DND-41 (cell line): Measurements from ENCODE around the gene ARMC3.

Source experiments
- ATAC-seq: fragments of 200-7000 bp; cut with Tn5 transposase; 3 replicates; pipeline ENCODE4 v1.9.1; 2021; ENCODE audit warnings: low read depth; ENCODE audit not compliant: insufficient read depth
- DNase-seq: peaks from one replicate; pipeline ENCODE4 v3.0.0-alpha.2; 2020
- H2AFZ ChIP-seq: 2 replicates; pipeline ENCODE4 v1.6.0; 2012; ENCODE audit warnings: low read depth, low read length
- H3K27ac ChIP-seq: 2 replicates; pipeline ENCODE4 v1.5.1; 2012; ENCODE audit warnings: low read length, inconsistent platforms
- H3K27me3 ChIP-seq: fragments of 200-600 bp; sonication (generic); 2 replicates; pipeline ENCODE4 v1.6.0; 2012; ENCODE audit warnings: low read length, mild to moderate bottlenecking, inconsistent platforms; ENCODE audit not compliant: insufficient read depth, poor library complexity
- H3K36me3 ChIP-seq: 2 replicates; pipeline ENCODE4 v1.5.1; 2012; ENCODE audit warnings: low read length, inconsistent platforms; ENCODE audit not compliant: insufficient read depth
- H3K4me1 ChIP-seq: 2 replicates; pipeline ENCODE4 v1.5.1; 2012; ENCODE audit warnings: mild to moderate bottlenecking, low read length; ENCODE audit not compliant: insufficient read depth
- H3K4me2 ChIP-seq: 2 replicates; pipeline ENCODE4 v1.6.0; 2012; ENCODE audit warnings: mild to moderate bottlenecking, moderate library complexity, low read length, inconsistent platforms; ENCODE audit not compliant: insufficient read depth
- H3K4me3 ChIP-seq, 2 experiments: fragments of 200-600 bp in 1 of 2; shearing (Covaris generic) in 1 of 2; 2 replicates each; pipeline ENCODE4 v1.5.1; 2012 to 2016; ENCODE audit warnings: inconsistent platforms in 2 of 2, low read length in 2 of 2, mild to moderate bottlenecking in 2 of 2, low read depth in 1 of 2, moderate library complexity in 1 of 2
- H3K79me2 ChIP-seq: 2 replicates; pipeline ENCODE4 v1.6.0; 2012; ENCODE audit warnings: low read length, inconsistent platforms; ENCODE audit not compliant: insufficient read depth
- H3K9ac ChIP-seq: 2 replicates; pipeline ENCODE4 v1.6.0; 2012; ENCODE audit warnings: low read depth, mild to moderate bottlenecking, inconsistent platforms, low read length, moderate library complexity
- H3K9me3 ChIP-seq: 2 replicates; pipeline ENCODE4 v1.5.1; 2012; ENCODE audit warnings: low read length, moderate library complexity, mild to moderate bottlenecking, inconsistent platforms; ENCODE audit not compliant: insufficient read depth, severe bottlenecking
- H4K20me1 ChIP-seq: 2 replicates; pipeline ENCODE4 v1.6.0; 2012; ENCODE audit warnings: low read length; ENCODE audit not compliant: insufficient read depth
- EZH2 ChIP-seq: IDR thresholded peaks from 3 replicates; pipeline ENCODE4 v1.6.1; 2012; ENCODE audit warnings: borderline replicate concordance, low read depth, mild to moderate bottlenecking, moderate library complexity, low read length, inconsistent platforms; ENCODE audit not compliant: severe bottlenecking
- TF ChIP-seq, protein P1 (sequence below): IDR thresholded peaks from 2 replicates; pipeline ENCODE4 v1.5.1; 2012; ENCODE audit warnings: borderline replicate concordance, low read length, moderate library complexity, mild to moderate bottlenecking; ENCODE audit not compliant: poor library complexity, severe bottlenecking; ENCODE audit errors: extremely low read depth

The ARMC3 gene

DNA sequence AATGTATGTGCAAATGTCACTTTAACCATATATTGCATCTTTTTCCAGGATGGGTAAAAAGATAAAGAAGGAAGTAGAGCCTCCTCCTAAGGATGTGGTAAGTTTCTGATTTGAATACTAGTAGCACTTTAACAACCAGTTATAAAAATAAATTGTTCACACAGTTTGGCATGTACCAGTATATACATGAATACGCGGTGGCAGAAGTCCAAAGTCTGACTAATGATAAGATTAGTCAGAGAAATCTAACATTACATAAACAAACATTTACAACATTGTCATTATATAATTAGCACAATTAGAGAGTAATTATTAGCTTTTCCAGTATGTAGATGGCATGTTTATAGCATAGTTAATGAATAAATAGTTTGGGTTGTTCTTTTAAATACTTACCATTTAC lies 4.1 kb downstream of the ARMC3 start:
- H3K79me2 ChIP-seq = no peaks in the 10 kb centered on the region
- H3K4me1 ChIP-seq = no peaks in the 10 kb centered on the region
- H3K36me3 ChIP-seq = no peaks in the 10 kb centered on the region
- ATAC-seq (no peak), DNase-seq (no peak)
- no peaks in the 10 kb centered on the region for H3K9me3 ChIP-seq
- H3K27me3 ChIP-seq = no peaks in the 10 kb centered on the region
- H3K4me3 ChIP-seq = no peak overlapping the region
- H2AFZ ChIP-seq = no peak overlapping the region
- H3K4me2 ChIP-seq = no peak overlapping the region
- H4K20me1 ChIP-seq = no peaks in the 10 kb centered on the region
- H3K9ac ChIP-seq = no peak overlapping the region
- H3K27ac ChIP-seq = no peak overlapping the region
- TF ChIP-seq, protein P1, sequence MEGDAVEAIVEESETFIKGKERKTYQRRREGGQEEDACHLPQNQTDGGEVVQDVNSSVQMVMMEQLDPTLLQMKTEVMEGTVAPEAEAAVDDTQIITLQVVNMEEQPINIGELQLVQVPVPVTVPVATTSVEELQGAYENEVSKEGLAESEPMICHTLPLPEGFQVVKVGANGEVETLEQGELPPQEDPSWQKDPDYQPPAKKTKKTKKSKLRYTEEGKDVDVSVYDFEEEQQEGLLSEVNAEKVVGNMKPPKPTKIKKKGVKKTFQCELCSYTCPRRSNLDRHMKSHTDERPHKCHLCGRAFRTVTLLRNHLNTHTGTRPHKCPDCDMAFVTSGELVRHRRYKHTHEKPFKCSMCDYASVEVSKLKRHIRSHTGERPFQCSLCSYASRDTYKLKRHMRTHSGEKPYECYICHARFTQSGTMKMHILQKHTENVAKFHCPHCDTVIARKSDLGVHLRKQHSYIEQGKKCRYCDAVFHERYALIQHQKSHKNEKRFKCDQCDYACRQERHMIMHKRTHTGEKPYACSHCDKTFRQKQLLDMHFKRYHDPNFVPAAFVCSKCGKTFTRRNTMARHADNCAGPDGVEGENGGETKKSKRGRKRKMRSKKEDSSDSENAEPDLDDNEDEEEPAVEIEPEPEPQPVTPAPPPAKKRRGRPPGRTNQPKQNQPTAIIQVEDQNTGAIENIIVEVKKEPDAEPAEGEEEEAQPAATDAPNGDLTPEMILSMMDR = no peak
- no peak for TF ChIP-seq EZH2

DNA sequence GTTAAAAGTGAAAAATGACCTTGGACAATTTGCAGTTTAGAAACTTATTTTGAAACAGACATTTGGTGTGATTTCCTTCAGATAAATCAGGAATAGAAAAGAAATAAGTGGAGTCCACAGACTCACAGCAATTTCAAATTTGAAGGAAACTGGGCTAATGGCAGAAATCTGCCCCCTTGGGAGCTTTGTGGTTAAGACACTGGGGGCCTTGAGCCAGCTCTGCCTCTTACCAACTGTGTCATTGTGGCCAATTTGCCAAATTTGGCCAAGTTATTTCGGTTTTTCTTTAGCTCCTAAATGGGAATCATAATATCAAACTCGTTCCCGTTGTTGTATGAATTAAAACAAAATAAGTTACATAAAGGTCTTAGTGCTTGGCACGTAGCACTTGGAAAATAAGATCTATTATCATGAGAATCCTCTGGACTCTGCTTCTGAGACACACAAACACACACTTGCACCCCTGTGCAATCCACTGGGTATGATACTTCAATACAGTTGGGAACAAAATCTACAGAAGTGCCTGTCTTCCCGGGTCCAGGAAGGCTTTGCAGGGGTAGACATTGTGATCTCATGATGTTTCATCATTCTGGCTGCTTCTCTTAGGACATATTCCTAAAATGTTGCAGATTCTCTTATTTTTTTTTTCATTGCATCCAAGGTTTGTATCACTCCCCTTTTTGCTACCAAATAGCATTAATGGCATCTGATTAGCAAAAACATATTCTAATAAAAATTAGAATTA lies 4.9 kb downstream of the ARMC3 start:
- Histone ChIP-seq H3K4me2 (no peak overlapping the region), H3K4me1 (no peaks in the 10 kb centered on the region), H4K20me1 (no peaks in the 10 kb centered on the region), H2AFZ (no peak overlapping the region), H3K36me3 (no peaks in the 10 kb centered on the region), H3K27me3 (peaks cover 3% of the 10 kb centered on the region), H3K9ac (no peak overlapping the region), H3K9me3 (no peaks in the 10 kb centered on the region), H3K27ac (no peak overlapping the region), H3K4me3 (no peak overlapping the region), H3K79me2 (no peaks in the 10 kb centered on the region)
- DNase-seq (no peak), ATAC-seq (no peak)
- TF ChIP-seq, protein P1 = no peak
- TF ChIP-seq EZH2 = no peak

DNA sequence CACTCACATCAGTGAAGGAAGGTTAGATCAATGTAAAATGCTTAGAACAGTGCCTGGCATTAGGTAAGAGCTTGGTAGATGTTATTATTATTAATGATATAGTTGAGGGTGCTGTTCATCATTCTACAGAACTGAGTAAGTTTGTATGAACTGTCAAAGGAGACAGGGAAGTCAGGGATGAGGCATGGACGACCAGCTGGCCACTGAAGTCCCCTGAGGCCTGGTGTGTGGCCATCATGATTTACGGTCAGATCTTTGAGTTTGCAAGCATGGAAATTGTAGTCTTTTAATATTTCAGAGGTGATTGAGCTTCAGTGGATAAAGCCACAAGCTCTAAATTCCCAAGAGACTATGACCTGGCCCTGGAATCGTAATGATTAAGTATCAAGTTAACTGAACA lies 6.9 kb downstream of the ARMC3 start:
- H3K9ac ChIP-seq = no peak overlapping the region
- no peaks in the 10 kb centered on the region for H3K4me1 ChIP-seq
- H3K4me2 ChIP-seq = no peak overlapping the region

More for the DNA sequence above, 6.9 kb downstream of the ARMC3 start:
- Histone ChIP-seq H3K36me3 (no peaks in the 10 kb centered on the region), H3K27me3 (peaks cover 3% of the 10 kb centered on the region), H3K79me2 (no peaks in the 10 kb centered on the region), H3K27ac (no peak overlapping the region), H2AFZ (no peak overlapping the region), H4K20me1 (no peaks in the 10 kb centered on the region), H3K9me3 (no peaks in the 10 kb centered on the region), H3K4me3 (no peak overlapping the region)
- DNase-seq (no peak), ATAC-seq (no peak)
- TF ChIP-seq, protein P1 = no peak
- TF ChIP-seq EZH2 = no peak
